Stromal cell of bone marrow (primary cell): Measurements from ENCODE around the gene MTA2.
"Not testable (repeated sequence)": the region's sequence is repeated elsewhere in the genome, so short reads cannot be mapped to it uniquely, and the experiment has no call there.

ENCODE experiments used
- DNase-seq: peaks from one replicate; pipeline ENCODE4 v3.0.0-alpha.2; 2012; ENCODE audit warnings: low read depth

The MTA2 gene

GRCh38 chr11:62601372-62602140 lies at the start of gene MTA2:
Gene MTA2 (minus strand): TSS chr11:62601865. CDS start chr11:62601450, 415 bp downstream.
- peak; percentile 91 for DNase-seq

- not testable (repeated sequence) for DNase-seq
Measured at GRCh38 chr11:62650283-62650682, 48.6 kb upstream of the MTA2 start.

GRCh38 chr11:62649486-62649885 lies 47.8 kb upstream of the MTA2 start:
- DNase-seq = no peak

GRCh38 chr11:62648967-62649364 lies 47.3 kb upstream of the MTA2 start:
- no peak for DNase-seq

- no peak for DNase-seq
Measured at GRCh38 chr11:62648185-62648966, 46.7 kb upstream of the MTA2 start.

GRCh38 chr11:62647609-62648005 lies 45.9 kb upstream of the MTA2 start:
- no peak for DNase-seq

- DNase-seq = no peak
Measured at GRCh38 chr11:62646825-62647608, 45.4 kb upstream of the MTA2 start.

GRCh38 chr11:62645946-62646824 lies 44.5 kb upstream of the MTA2 start, which contains the start of gene GANAB:
Gene GANAB (minus strand): TSS chr11:62646613. CDS start chr11:62646599, 14 bp downstream.
- peak; percentile 98 for DNase-seq

GRCh38 chr11:62645671-62645945 lies 43.9 kb upstream of the MTA2 start:
- no peak for DNase-seq

- no peak for DNase-seq
Measured at GRCh38 chr11:62644220-62644619, 42.6 kb upstream of the MTA2 start.

GRCh38 chr11:62632492-62632891 lies 30.8 kb upstream of the MTA2 start:
- DNase-seq = no peak

- no peak for DNase-seq
Measured at GRCh38 chr11:62627713-62628112, 26.0 kb upstream of the MTA2 start.

- DNase-seq = no peak
Measured at GRCh38 chr11:62622476-62623089, 20.9 kb upstream of the MTA2 start.

GRCh38 chr11:62621567-62622470 lies 20.2 kb upstream of the MTA2 start, which contains the start of gene B3GAT3:
Gene B3GAT3 (minus strand): TSS chr11:62621986. CDS start chr11:62621947, 39 bp downstream.
- peak; percentile 96 for DNase-seq

GRCh38 chr11:62621027-62621566 lies 19.4 kb upstream of the MTA2 start:
- DNase-seq = no peak

- not testable (repeated sequence) for DNase-seq
Measured at GRCh38 chr11:62616957-62617356, 15.3 kb upstream of the MTA2 start.

- no peak for DNase-seq
Measured at GRCh38 chr11:62615521-62615920, 13.9 kb upstream of the MTA2 start.

GRCh38 chr11:62614275-62614674 lies 12.6 kb upstream of the MTA2 start:
- no peak for DNase-seq

GRCh38 chr11:62613291-62613778 lies 11.7 kb upstream of the MTA2 start:
- DNase-seq = no peak
